ENCODE data around the gene MACROD1.

MACROD1 gene

DNA sequence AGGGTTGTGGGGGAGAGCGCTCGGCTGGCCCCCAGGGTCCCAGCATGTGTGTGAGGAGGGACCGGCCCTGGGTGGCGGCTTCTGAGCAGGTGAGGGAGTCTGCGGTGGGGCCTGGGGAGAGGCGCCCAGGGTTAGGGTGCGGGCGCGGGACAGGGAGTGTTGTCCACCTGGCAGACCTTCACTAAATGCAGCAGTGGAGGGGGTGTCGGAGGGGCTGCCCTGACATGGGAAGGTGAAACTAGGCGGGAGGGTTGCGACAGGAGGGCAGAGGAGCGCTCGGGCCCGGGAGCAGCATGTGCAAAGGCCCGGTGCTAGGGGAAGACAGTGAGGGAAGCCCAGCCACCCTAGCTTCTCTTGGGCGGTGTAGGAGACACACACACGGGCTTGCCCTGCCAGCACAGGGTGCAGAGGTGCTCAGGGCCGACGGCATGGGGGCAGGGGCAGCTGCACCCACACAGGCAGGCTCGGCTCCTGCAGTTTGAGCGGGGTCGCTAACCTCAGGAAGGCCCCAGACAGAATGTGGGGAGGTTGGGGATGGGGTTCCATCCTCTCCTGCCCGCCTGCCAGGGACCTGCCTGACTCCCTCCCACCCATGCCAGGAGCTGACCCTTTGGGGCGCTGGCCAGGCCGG lies 157.5 kb downstream of the MACROD1 start:
- DNase-seq = no peak

DNA sequence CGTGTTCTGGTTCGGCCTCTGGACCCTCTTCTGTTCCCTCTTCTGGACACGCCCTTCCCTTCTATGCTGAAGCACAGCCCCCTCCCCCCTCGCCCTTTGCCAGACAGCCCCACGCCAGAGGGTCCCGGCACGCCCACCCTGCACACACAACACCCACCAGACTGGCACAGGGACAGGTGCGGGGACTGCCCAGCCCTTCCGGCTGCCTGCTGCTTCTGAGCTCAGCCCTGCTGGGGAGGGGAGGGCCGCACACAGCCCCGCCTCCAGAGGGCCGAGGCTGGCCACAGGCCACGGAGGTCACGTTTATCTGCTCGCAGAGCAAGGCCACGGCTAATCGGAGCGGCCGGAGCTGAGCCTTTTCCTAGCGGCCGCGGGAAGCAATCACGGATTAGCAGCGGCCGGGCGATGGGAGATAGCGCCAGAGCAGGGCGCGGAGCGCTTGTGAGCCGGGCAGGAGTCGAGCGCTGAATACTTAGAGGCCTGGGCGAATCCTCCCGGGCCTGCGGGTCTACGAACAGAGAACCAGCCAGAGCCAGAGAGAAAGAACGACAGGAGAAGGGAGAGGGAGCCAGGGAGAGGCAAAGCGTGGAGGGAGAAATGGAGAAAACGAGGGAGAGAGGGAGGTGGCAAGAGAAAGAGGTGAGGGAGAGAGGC lies 158.2 kb downstream of the MACROD1 start:
- no peak for DNase-seq

- peak; percentile 11 for DNase-seq
These were observed 158.7 kb downstream of the MACROD1 start for GRCh38 chr11:64007160-64007628.

DNA sequence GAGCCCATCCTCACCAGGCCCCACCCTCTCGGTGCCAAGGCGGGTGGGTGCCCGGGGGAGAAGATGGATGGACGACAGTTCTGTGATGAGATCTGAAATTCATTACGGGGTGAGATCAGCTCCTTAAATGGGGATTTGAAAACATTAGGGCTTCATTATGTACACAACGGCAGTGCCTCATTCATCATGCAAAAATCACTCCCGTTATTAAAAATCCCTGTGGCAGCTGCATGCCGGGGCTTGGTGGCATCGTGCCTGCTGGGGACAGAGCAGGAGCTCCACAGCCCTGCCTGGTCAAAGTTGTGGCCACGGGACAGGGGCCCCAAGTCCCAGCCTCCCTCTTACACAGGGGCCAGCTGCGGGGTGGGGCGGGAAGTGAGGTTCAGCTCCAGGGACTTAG lies 159.5 kb downstream of the MACROD1 start:
- no peak for DNase-seq

- DNase-seq = no peak
These were observed 160.2 kb downstream of the MACROD1 start for GRCh38 chr11:64005691-64006090.

GRCh38 chr11:64004590-64004984 lies 161.3 kb downstream of the MACROD1 start:
- DNase-seq = no peak

DNA sequence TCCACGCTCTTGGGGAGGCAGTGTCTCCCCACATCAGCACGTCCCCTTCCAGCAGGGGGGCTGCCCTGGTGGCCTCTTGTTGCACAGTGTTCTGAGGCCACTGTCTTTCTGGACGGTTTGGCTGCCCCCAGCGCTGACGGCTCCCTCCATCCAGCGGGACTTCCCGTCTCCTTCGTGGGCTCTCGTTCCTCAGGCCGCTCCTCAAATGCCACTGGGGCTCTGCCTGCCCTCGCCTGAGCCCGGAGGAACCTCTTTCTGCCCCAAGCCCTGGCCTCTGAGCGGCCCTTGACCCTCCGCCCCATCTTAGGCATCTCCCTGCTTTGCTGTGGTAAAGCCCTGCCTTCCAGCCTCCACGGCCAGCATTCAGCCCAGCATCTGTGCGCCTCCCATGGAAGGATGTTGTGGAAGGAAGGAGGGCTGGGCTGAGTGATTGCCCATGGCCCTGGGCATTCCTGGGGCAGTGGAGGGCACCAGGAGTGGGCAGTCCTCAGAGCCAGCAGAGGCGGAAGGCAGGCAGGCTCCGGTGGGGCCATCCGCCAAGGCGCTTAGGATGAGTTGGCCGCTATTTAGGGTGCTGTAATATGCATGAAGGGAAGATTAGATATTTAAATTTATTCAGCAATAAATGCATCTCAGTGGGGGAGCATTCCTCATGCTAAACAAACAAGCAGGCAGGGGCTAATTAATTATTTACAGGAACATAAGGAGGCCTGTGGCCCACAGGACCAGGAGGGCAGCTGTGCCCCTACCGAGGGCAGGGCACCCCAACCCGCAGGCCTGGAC lies 161.9 kb downstream of the MACROD1 start:
- no peak for DNase-seq

GRCh38 chr11:64001484-64002420 lies 164.2 kb downstream of the MACROD1 start:
- DNase-seq = no peak

GRCh38 chr11:64000740-64001483 lies 165.0 kb downstream of the MACROD1 start:
- DNase-seq = no peak

DNA sequence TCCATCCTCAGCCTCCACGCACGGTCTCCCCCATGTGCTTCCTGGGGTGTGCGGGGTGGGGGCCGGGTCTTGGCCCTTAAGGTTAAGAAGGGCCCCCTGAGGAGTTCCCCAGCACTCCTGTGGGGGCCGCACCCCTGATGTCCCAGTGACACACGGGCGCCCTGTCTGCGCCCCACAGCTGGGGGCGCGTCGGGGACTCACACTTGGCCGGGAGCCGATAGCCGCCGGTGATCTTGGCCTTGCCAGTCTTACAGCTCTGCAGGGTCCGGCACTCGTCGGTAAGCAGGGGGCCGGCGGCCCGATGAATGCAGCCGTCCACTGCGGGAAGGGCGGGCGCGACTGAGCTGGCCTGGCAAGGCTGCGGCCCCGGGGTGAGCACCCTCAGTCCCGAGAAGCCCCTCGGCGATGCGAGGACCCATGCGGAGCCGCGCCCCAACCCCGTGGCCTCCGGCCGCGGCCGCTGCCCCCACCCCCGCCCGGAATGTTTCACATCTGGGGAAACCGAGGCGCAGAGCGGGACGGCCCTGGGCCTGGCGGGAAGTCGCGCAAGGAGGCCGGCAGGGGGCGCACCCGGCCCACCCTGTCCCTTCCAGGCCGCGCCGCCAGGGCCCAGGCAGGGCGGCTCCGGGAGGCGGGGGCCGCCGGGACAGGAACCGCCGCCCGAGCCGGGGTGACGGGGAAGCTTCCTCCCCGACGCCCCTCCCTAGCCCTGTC lies 165.7 kb downstream of the MACROD1 start:
- no peak for DNase-seq

- DNase-seq = no peak
These were observed 166.4 kb downstream of the MACROD1 start for GRCh38 chr11:63999349-64000025.

DNA sequence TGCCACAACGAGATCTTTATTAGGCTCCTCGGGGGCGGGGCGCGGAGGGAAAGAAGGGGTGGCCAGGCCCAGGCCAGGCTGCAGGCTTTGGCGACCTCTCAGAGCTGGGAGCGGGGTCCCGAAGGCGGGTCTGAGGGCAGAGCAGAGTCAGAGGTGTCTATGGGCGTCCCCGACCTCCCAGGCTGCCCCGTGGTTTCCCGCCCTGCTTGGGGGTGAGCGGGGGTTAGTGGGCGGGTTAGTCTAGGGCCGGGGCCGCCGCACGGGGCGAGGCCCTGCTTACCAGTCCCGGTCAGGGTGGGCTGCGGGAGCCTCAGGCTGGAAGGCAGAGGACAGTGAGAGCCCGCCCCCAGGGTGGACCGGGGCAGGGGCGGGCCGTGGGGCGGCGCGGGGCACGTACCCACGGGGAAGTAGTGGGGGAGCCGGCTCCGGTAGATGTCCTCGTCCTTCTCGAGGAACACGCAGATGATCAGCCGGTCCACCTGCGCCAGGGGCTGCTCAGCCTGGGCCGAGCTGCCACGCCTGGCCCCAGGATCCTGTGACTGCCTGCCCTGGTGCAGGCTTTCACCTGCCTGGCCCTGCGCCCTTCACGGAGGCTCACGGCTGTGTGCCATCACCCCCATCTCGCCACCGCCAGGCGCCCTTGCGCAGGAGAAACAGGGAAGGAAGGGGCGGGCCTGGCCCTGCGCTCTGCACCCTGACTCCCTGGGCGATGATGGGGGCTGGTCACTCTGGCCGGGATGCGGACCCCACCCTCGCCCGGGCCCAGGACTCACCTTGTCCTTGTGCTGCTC lies 167.2 kb downstream of the MACROD1 start:
- DNase-seq = no peak

DNA sequence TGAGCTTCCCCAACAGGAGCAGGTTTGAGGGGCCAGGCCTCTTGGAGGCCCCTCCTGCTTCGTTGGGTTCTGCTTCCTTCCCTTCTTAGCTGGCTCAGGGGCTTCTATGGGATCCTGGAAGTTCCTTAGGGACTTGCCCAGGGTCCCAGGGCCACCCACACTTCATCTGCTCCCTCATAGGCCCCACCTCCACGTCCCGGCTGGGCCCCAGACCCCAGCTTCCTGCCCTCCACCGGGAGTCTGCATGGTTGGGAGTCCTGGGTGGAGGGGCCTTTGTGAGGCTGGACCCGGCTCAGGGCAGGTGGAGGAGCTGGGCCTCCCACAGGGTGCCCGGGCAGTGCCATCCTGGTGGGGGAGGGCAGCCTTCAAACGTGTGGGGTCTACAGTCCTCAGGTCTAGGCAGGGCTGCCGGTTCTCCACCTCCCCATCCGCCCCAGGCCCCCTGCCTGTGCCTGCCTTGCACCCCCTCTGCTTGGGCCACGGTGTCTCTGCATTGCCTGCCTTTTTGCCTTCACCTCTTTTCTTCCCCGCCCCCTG lies 168.0 kb downstream of the MACROD1 start:
- DNase-seq = no peak

- DNase-seq = no peak
These were observed 168.7 kb downstream of the MACROD1 start for GRCh38 chr11:63997104-63997700.

- DNase-seq = no peak
These were observed 169.4 kb downstream of the MACROD1 start for GRCh38 chr11:63996512-63996911.

DNA sequence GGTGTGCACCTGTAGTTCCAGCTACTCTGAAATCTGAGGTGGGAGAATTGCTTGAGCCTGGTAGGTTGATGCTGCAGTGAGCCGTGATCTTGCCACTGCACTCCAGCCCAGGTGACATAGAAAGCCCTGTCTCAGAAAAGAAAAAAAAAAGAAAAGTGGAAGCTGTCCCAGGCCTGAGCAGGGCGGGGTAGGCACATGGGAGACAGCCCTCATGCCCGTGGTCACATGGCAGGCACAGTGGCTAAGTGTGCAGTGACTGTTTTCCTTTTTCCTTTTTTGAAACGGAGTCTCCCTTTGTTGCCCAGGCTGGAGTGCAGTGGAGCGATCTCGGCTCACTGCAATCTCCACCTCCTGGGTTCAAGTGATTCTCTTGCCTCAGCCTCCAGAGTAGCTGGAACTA lies 171.9 kb downstream of the MACROD1 start:
- no peak for DNase-seq

DNA sequence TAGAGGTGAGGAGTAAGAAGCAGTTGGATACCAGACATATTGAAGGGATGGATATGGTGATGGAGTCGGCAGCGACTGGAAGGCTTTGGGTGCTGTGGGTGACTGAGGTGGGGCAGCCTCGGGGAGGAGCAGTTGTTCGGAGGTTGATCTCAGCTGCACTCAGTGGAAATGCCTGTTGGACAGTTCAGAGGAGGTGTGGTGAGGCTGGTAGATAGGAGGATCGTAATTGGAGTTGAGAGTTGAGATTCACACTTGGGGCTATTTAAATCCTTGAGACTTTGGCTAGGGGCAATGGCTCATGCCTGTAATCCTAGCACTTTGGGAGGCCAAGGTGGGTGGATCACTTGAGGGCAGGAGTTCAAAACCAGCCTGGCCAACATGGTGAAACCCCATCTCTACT lies 172.8 kb downstream of the MACROD1 start:
- no peak for DNase-seq

DNA sequence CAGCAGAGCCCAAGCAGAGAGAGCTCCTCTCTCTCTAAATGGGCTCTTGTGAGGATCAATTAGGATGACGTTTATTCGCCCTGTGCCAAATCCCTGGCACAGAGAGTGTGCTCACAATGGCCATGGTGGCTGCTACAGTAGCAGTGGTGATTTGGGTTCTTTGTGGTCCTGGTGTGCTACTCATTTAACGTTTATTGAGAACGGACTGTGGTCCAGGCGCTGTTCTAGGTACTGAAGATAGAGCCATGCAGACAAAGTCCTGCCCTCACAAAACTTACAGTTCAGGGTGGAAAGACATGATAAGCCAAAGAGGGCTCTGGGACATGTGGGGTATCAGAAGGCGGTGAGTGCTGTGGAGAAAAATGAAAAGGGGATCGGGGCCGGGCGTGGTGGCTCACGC lies 174.4 kb downstream of the MACROD1 start:
- no peak for DNase-seq

GRCh38 chr11:63986932-63987513 lies 178.9 kb downstream of the MACROD1 start:
- no peak for DNase-seq

All from DMS79 (cell line).